GM18517 (cell line): Measurements from ENCODE around the gene PLA2G2D.

Experiments used
- ATAC-seq: cut with Tn5 transposase; IDR thresholded peaks from one replicate; pipeline ENCODE4 v1.9.1; 2021; ENCODE audit warnings: mild to moderate bottlenecking, moderate library complexity; ENCODE audit not compliant: unreplicated experiment

The PLA2G2D gene

GRCh38 chr1:20089328-20090077, 29.8 kb downstream of the PLA2G2D start:
- no peak for ATAC-seq

- no peak for ATAC-seq
Measured at GRCh38 chr1:20087668-20088067, 31.7 kb downstream of the PLA2G2D start.

- ATAC-seq: no peak
Measured at GRCh38 chr1:20086800-20087199, 32.5 kb downstream of the PLA2G2D start.

- ATAC-seq: no peak
Measured at GRCh38 chr1:20083178-20083944, 36.0 kb downstream of the PLA2G2D start.

- no peak for ATAC-seq
Measured at GRCh38 chr1:20082772-20083171, 36.6 kb downstream of the PLA2G2D start.

GRCh38 chr1:20081353-20081810, 38.0 kb downstream of the PLA2G2D start:
- no peak for ATAC-seq

GRCh38 chr1:20080441-20081352, 38.6 kb downstream of the PLA2G2D start:
- ATAC-seq: no peak

GRCh38 chr1:20079661-20080305, 39.6 kb downstream of the PLA2G2D start:
- no peak for ATAC-seq

- ATAC-seq: no peak
Measured at GRCh38 chr1:20078711-20079110, 40.6 kb downstream of the PLA2G2D start.

GRCh38 chr1:20078171-20078651, 41.1 kb downstream of the PLA2G2D start:
- no peak for ATAC-seq

- no peak for ATAC-seq
Measured at GRCh38 chr1:20076710-20077461, 42.5 kb downstream of the PLA2G2D start.

- no peak for ATAC-seq
Measured at GRCh38 chr1:20076223-20076622, 43.1 kb downstream of the PLA2G2D start.

- ATAC-seq: no peak
Measured at GRCh38 chr1:20075345-20075744, 44.0 kb downstream of the PLA2G2D start.

GRCh38 chr1:20074725-20075171, 44.6 kb downstream of the PLA2G2D start:
- no peak for ATAC-seq

GRCh38 chr1:20074055-20074724, 45.1 kb downstream of the PLA2G2D start:
- ATAC-seq: no peak

GRCh38 chr1:20073256-20073655, 46.1 kb downstream of the PLA2G2D start:
- no peak for ATAC-seq

GRCh38 chr1:20072771-20073170, 46.6 kb downstream of the PLA2G2D start:
- no peak for ATAC-seq

GRCh38 chr1:20071416-20071815, 47.9 kb downstream of the PLA2G2D start:
- no peak for ATAC-seq

- ATAC-seq: no peak
Measured at GRCh38 chr1:20070357-20070756, 49.0 kb downstream of the PLA2G2D start.
